Measurements from ENCODE around the gene AMHR2.
A peak's percentile ranks its signal among the peaks of the same experiment; 100 is the strongest.
"Not testable (repeated sequence)": the region's sequence is repeated elsewhere in the genome, so short reads cannot be mapped to it uniquely, and the experiment has no call there.

The AMHR2 gene

GRCh38 chr12:53423597-53423996 is at the start of gene AMHR2:
AMHR2 (plus strand) TSS chr12:53423855; CDS start chr12:53423935, 80 bp downstream.
- no peak for DNase-seq

- DNase-seq = not testable (repeated sequence)
Measured at GRCh38 chr12:53374277-53374676, 49.4 kb upstream of the AMHR2 start.

GRCh38 chr12:53376747-53377146 is 46.9 kb upstream of the AMHR2 start:
- no peak for DNase-seq

GRCh38 chr12:53378222-53378621 is 45.4 kb upstream of the AMHR2 start:
- DNase-seq = no peak

GRCh38 chr12:53378724-53379388 is 44.8 kb upstream of the AMHR2 start:
- DNase-seq = no peak

GRCh38 chr12:53379389-53380103 is 44.1 kb upstream of the AMHR2 start:
- DNase-seq = peak; percentile 100

- peak; percentile 91 to 92 for DNase-seq
Measured at GRCh38 chr12:53380104-53380793, 43.4 kb upstream of the AMHR2 start, which contains the start of gene SP1. SP1 (plus strand) TSS chr12:53380176; CDS start chr12:53380292, 116 bp downstream.

- DNase-seq = no peak
Measured at GRCh38 chr12:53380794-53381730, 42.6 kb upstream of the AMHR2 start.

GRCh38 chr12:53381731-53382630 is 41.7 kb upstream of the AMHR2 start:
- DNase-seq = peak; percentile 63 to 73

GRCh38 chr12:53383258-53383657 is 40.4 kb upstream of the AMHR2 start:
- DNase-seq = no peak

GRCh38 chr12:53386381-53386780 is 37.3 kb upstream of the AMHR2 start:
- DNase-seq = not testable (repeated sequence)

GRCh38 chr12:53388932-53389331 is 34.7 kb upstream of the AMHR2 start:
- DNase-seq = no peak

- DNase-seq = no peak
Measured at GRCh38 chr12:53389702-53390101, 34.0 kb upstream of the AMHR2 start.

GRCh38 chr12:53391724-53392123 is 31.9 kb upstream of the AMHR2 start:
- DNase-seq = no peak

- DNase-seq = no peak
Measured at GRCh38 chr12:53399896-53400295, 23.8 kb upstream of the AMHR2 start.

- DNase-seq = not testable (repeated sequence)
Measured at GRCh38 chr12:53402351-53402750, 21.3 kb upstream of the AMHR2 start.

GRCh38 chr12:53402871-53403270 is 20.8 kb upstream of the AMHR2 start:
- no peak for DNase-seq

GRCh38 chr12:53410951-53411350 is 12.7 kb upstream of the AMHR2 start:
- DNase-seq = no peak

GRCh38 chr12:53413485-53414204 is 10.0 kb upstream of the AMHR2 start:
- no peak for DNase-seq

- no peak for DNase-seq
Measured at GRCh38 chr12:53414756-53415417, 8.8 kb upstream of the AMHR2 start.
